HEK293 (cell line): ENCODE data around the gene DNAJC12.

Source experiments
- CTCF ChIA-PET: fragments of 350-600 bp; formaldehyde crosslinking; extraction: SDS; loops from one replicate; lab custom pipeline; 2021; ENCODE audit warnings: antibody characterized with exemption; lab: Yijun Ruan, JAX
- POLR2A ChIA-PET: fragments of 300-600 bp; formaldehyde crosslinking; extraction: SDS; loops from one replicate; lab custom pipeline; 2020; ENCODE audit warnings: antibody characterized with exemption, inconsistent platforms; lab: Yijun Ruan, JAX
- H3K27ac ChIP-seq: fragments of 200-500 bp; sonication (Bioruptor generic); 2 replicates; pipeline ENCODE4 v1.5.1; 2014; ENCODE audit warnings: low read depth, low read length, control low read depth, inconsistent platforms; ENCODE audit errors: extremely low read depth
- H3K36me3 ChIP-seq, 2 experiments: fragments of 200-500 bp in 1 of 2; sonication (Bioruptor generic) in 1 of 2; 1 replicate in 1 of 2; 2 replicates in 1 of 2; pipeline ENCODE4 v1.5.1; 2014 to 2017; ENCODE audit warnings: inconsistent platforms in 2 of 2, low read length in 2 of 2; ENCODE audit not compliant: control insufficient read depth in 2 of 2, insufficient read depth in 1 of 2
- H3K4me1 ChIP-seq: fragments of 200-500 bp; sonication (Bioruptor generic); 2 replicates; pipeline ENCODE4 v1.5.1; 2014; ENCODE audit warnings: mild to moderate bottlenecking, low read length, inconsistent platforms; ENCODE audit not compliant: control insufficient read depth, insufficient read depth
- H3K4me3 ChIP-seq: 2 replicates; pipeline ENCODE4 v1.5.1; 2011; ENCODE audit warnings: low read depth, mild to moderate bottlenecking, control low read depth, low read length, moderate library complexity
- H3K9me3 ChIP-seq: fragments of 200-500 bp; sonication (Bioruptor generic); 2 replicates; pipeline ENCODE4 v1.5.1; 2014; ENCODE audit warnings: low read depth, low read length, inconsistent platforms; ENCODE audit not compliant: control insufficient read depth, insufficient read depth
- HOXA7 ChIP-seq: sonication (generic); formaldehyde crosslinking; IDR thresholded peaks from 2 replicates; pipeline ENCODE4 v1.8.1; 2022; ENCODE audit warnings: missing genetic modification reagents, borderline replicate concordance
- KLF10 ChIP-seq: fragments of 450-650 bp; IDR thresholded peaks from 2 replicates; pipeline ENCODE4 v1.5.1; 2018; ENCODE audit warnings: missing biosample characterization, mild to moderate bottlenecking, missing genetic modification characterization
- SCRT1 ChIP-seq: fragments of 450-650 bp; formaldehyde crosslinking; IDR thresholded peaks from 2 replicates; pipeline ENCODE4 v1.5.1; 2016; ENCODE audit warnings: missing biosample characterization, missing genetic modification characterization, borderline replicate concordance
- SP7 ChIP-seq: fragments of 450-650 bp; formaldehyde crosslinking; IDR thresholded peaks from 2 replicates; pipeline ENCODE4 v1.5.1; 2016; ENCODE audit warnings: missing biosample characterization, missing genetic modification characterization
- YY2 ChIP-seq: fragments of 450-650 bp; formaldehyde crosslinking; IDR thresholded peaks from 2 replicates; pipeline ENCODE4 v1.5.1; 2016; ENCODE audit warnings: missing biosample characterization, missing genetic modification characterization
- ZBTB17 ChIP-seq: fragments of 450-650 bp; formaldehyde crosslinking; IDR thresholded peaks from 2 replicates; pipeline ENCODE4 v1.5.1; 2016; ENCODE audit warnings: missing biosample characterization, missing genetic modification characterization
- ZBTB21 ChIP-seq: fragments of 450-650 bp; formaldehyde crosslinking; IDR thresholded peaks from 2 replicates; pipeline ENCODE4 v1.5.1; 2017; ENCODE audit warnings: missing biosample characterization, missing genetic modification characterization
- ZNF221 ChIP-seq: fragments of 450-650 bp; formaldehyde crosslinking; IDR thresholded peaks from 2 replicates; pipeline ENCODE4 v1.5.1; 2017; ENCODE audit warnings: missing biosample characterization, missing genetic modification characterization, borderline replicate concordance
- ZNF239 ChIP-seq: fragments of 450-650 bp; formaldehyde crosslinking; IDR thresholded peaks from 2 replicates; pipeline ENCODE4 v1.5.1; 2016; ENCODE audit warnings: missing biosample characterization, missing genetic modification characterization
- ZNF561 ChIP-seq: fragments of 450-650 bp; IDR thresholded peaks from 2 replicates; pipeline ENCODE4 v1.5.1; 2018; ENCODE audit warnings: missing biosample characterization, missing genetic modification characterization, borderline replicate concordance
- ZNF585B ChIP-seq: fragments of 450-650 bp; formaldehyde crosslinking; IDR thresholded peaks from 2 replicates; pipeline ENCODE4 v1.5.1; 2016; ENCODE audit warnings: missing biosample characterization, missing genetic modification characterization
- ZNF610 ChIP-seq: fragments of 450-650 bp; formaldehyde crosslinking; IDR thresholded peaks from 2 replicates; pipeline ENCODE4 v1.5.1; 2016; ENCODE audit warnings: missing biosample characterization, missing genetic modification characterization, borderline replicate concordance
- ZNF658 ChIP-seq: fragments of 450-650 bp; formaldehyde crosslinking; IDR thresholded peaks from 2 replicates; pipeline ENCODE4; 2016; ENCODE audit warnings: missing biosample characterization, missing genetic modification characterization
- ZNF777 ChIP-seq: fragments of 450-650 bp; formaldehyde crosslinking; IDR thresholded peaks from 2 replicates; pipeline ENCODE4 v1.5.1; 2017; ENCODE audit warnings: missing biosample characterization, missing genetic modification characterization, borderline replicate concordance
- TF ChIP-seq, protein P1 (sequence below): fragments of 450-650 bp; formaldehyde crosslinking; optimal IDR thresholded peaks from 2 replicates; pipeline ENCODE3; 2016; ENCODE audit warnings: missing biosample characterization, mild to moderate bottlenecking, missing genetic modification characterization

The DNAJC12 gene

GRCh38 chr10:67760272-67760671 lies 77.7 kb downstream of the DNAJC12 start:
- ChIA-PET POLR2A (no interaction called here), CTCF (interaction anchor here (0.5 to 1.6 kb wide), 3 partner anchors 20 to 30 kb away, joined by 3 to 5 read pairs (median 3); no protein-coding TSS in a partner anchor)
- peak; percentile 86 for TF ChIP-seq SP7 (tag by site-specific recombination)
- TF ChIP-seq ZNF777 (tag by site-specific recombination): no peak
- no peak for TF ChIP-seq YY2 (tag by site-specific recombination)
- TF ChIP-seq HOXA7 (CRISPR knock-in tag): no peak
- TF ChIP-seq ZNF610 (tag by site-specific recombination): peak; percentile 88
- no peak for TF ChIP-seq ZNF585B (tag by site-specific recombination)
- TF ChIP-seq SCRT1 (tag by site-specific recombination): no peak
- TF ChIP-seq, protein P1, sequence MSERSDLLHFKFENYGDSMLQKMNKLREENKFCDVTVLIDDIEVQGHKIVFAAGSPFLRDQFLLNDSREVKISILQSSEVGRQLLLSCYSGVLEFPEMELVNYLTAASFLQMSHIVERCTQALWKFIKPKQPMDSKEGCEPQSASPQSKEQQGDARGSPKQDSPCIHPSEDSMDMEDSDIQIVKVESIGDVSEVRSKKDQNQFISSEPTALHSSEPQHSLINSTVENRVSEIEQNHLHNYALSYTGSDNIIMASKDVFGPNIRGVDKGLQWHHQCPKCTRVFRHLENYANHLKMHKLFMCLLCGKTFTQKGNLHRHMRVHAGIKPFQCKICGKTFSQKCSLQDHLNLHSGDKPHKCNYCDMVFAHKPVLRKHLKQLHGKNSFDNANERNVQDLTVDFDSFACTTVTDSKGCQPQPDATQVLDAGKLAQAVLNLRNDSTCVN (tag by site-specific recombination): no peak
- no peak for TF ChIP-seq ZNF239 (tag by site-specific recombination)
- TF ChIP-seq KLF10 (tag by site-specific recombination): no peak
- TF ChIP-seq ZBTB17: no peak
- no peak for TF ChIP-seq ZNF658 (tag by site-specific recombination)
- no peak for TF ChIP-seq ZNF221
- TF ChIP-seq ZNF561 (tag by site-specific recombination): no peak
- no peak for TF ChIP-seq ZBTB21 (tag by site-specific recombination)
- H3K9me3 ChIP-seq: no peaks in the 10 kb centered on the region
- H3K36me3 ChIP-seq: no peaks in the 10 kb centered on the region
- H3K4me1 ChIP-seq: no peaks in the 10 kb centered on the region
- no peak overlapping the region for H3K4me3 ChIP-seq
- no peak overlapping the region for H3K27ac ChIP-seq
